SK-N-SH (cell line): ENCODE data around the gene PLA2G5. TPM values are rescaled to one million over a fixed set of nuclear protein-coding genes. Genes with fewer than 3 reads are reported as not detected.

Experiments
- CTCF ChIA-PET: fragments of 300-600, 350-600 bp; formaldehyde crosslinking; extraction: SDS; loops from one replicate; lab custom pipeline; 2021; lab: Yijun Ruan, JAX
- POLR2A ChIA-PET: fragments of 350-600 bp; sonication (Branson Sonifier 250); formaldehyde crosslinking; extraction: SDS; loops from one replicate; lab custom pipeline; 2020; ENCODE audit warnings: antibody characterized with exemption, inconsistent platforms; lab: Yijun Ruan, JAX
- DNase-seq: peaks from one replicate; pipeline ENCODE4 v3.0.0; 2012
- H2AFZ ChIP-seq: fragments of 200-600 bp; sonication (generic); 2 replicates; pipeline ENCODE4 v1.8.1; 2016; ENCODE audit warnings: antibody characterized with exemption, mild to moderate bottlenecking, low read depth
- H3F3A ChIP-seq: fragments of 200-600 bp; sonication (generic); replicated peaks from 2 replicates; pipeline ENCODE3; 2016; ENCODE audit warnings: antibody characterized with exemption, mild to moderate bottlenecking; ENCODE audit not compliant: insufficient read depth
- H3K27ac ChIP-seq, 2 experiments: fragments of 200-500 bp in 1 of 2; fragments of 200-600 bp in 1 of 2; sonication (Bioruptor generic) in 1 of 2; sonication (generic), shearing (Covaris generic) in 1 of 2; 2 replicates each; pipeline versions ENCODE4 v1.5.1 to v1.6.1; 2014 to 2016; ENCODE audit warnings: low read depth in 2 of 2, inconsistent platforms in 1 of 2, low read length in 1 of 2, mild to moderate bottlenecking in 1 of 2, mixed read lengths in 1 of 2
- H3K27me3 ChIP-seq: fragments of 200-600 bp; sonication (generic), shearing (Covaris generic); 2 replicates; pipeline ENCODE4 v1.6.1; 2016; ENCODE audit warnings: mixed run types; ENCODE audit not compliant: insufficient read depth
- H3K36me3 ChIP-seq, 2 experiments: fragments of 200-500 bp in 1 of 2; fragments of 200-600 bp in 1 of 2; sonication (Bioruptor generic) in 1 of 2; sonication (generic) in 1 of 2; replicated peaks in 1 of 2; 2 replicates each; pipeline versions ENCODE3 to v1.5.1; 2014 to 2016; ENCODE audit warnings: low read length in 1 of 2, mild to moderate bottlenecking in 1 of 2; ENCODE audit not compliant: insufficient read depth in 2 of 2, control insufficient read depth in 1 of 2
- H3K4me1 ChIP-seq, 2 experiments: fragments of 200-500 bp in 1 of 2; fragments of 200-600 bp in 1 of 2; sonication (Bioruptor generic) in 1 of 2; sonication (generic), shearing (Covaris generic) in 1 of 2; 2 replicates each; pipeline versions ENCODE4 v1.5.1 to v1.6.1; 2014 to 2016; ENCODE audit warnings: low read depth in 1 of 2, low read length in 1 of 2, mixed run types in 1 of 2; ENCODE audit not compliant: insufficient read depth in 2 of 2, control insufficient read depth in 1 of 2
- H3K4me2 ChIP-seq: fragments of 200-600 bp; sonication (generic), shearing (Covaris generic); 2 replicates; pipeline ENCODE4 v1.6.1; 2017; ENCODE audit warnings: mixed run types
- H3K4me3 ChIP-seq, 2 experiments: fragments of 200-500 bp in 1 of 2; fragments of 200-600 bp in 1 of 2; sonication (Bioruptor generic) in 1 of 2; sonication (generic), shearing (Covaris generic) in 1 of 2; 2 replicates each; pipeline versions ENCODE4 v1.5.1 to v1.8.1; 2014 to 2016; ENCODE audit warnings: low read depth in 2 of 2, inconsistent platforms in 1 of 2, low read length in 1 of 2, mild to moderate bottlenecking in 1 of 2, mixed read lengths in 1 of 2, moderate library complexity in 1 of 2
- H3K79me2 ChIP-seq: fragments of 200-600 bp; sonication (generic); 2 replicates; pipeline ENCODE4 v1.8.1; 2017; ENCODE audit warnings: mild to moderate bottlenecking; ENCODE audit not compliant: insufficient read depth
- H3K9ac ChIP-seq: fragments of 200-600 bp; sonication (generic); 2 replicates; pipeline ENCODE4 v1.6.1; 2017; ENCODE audit warnings: mixed run types
- H3K9me2 ChIP-seq: fragments of 200-600 bp; sonication (generic); 2 replicates; pipeline ENCODE4 v1.6.1; 2017; ENCODE audit warnings: mixed run types
- H3K9me3 ChIP-seq: fragments of 200-600 bp; sonication (generic); 2 replicates; pipeline ENCODE4 v1.6.1; 2017; ENCODE audit warnings: mixed run types, mild to moderate bottlenecking, moderate library complexity
- H4K20me1 ChIP-seq: fragments of 200-600 bp; sonication (generic); 2 replicates; pipeline ENCODE4 v1.6.1; 2017; ENCODE audit warnings: mild to moderate bottlenecking, mixed run types; ENCODE audit not compliant: insufficient read depth
- ELF1 ChIP-seq: IDR thresholded peaks from 2 replicates; pipeline ENCODE4 v1.4.0; 2012
- EZH2phosphoT487 ChIP-seq: fragments of 200-600 bp; sonication (generic); IDR thresholded peaks from 2 replicates; pipeline ENCODE4 v1.6.1; 2017; ENCODE audit warnings: low read depth, mixed run types, mild to moderate bottlenecking, antibody characterized with exemption, moderate library complexity, borderline replicate concordance
- FOSL2 ChIP-seq: IDR thresholded peaks from 2 replicates; pipeline ENCODE4 v1.4.0; 2012; ENCODE audit warnings: low read depth, mild to moderate bottlenecking, moderate library complexity, borderline replicate concordance
- GABPA ChIP-seq: IDR thresholded peaks from 2 replicates; pipeline ENCODE4 v1.4.0; 2012; ENCODE audit warnings: low read depth, mild to moderate bottlenecking
- GATA2 ChIP-seq: sonication (generic); formaldehyde crosslinking; IDR thresholded peaks from 2 replicates; pipeline ENCODE4 v1.5.0; 2020; ENCODE audit warnings: mild to moderate bottlenecking, missing genetic modification reagents
- NFIC ChIP-seq: IDR thresholded peaks from 2 replicates; pipeline ENCODE4 v1.4.0; 2012; ENCODE audit warnings: borderline replicate concordance
- NRF1 ChIP-seq: IDR thresholded peaks from 2 replicates; pipeline ENCODE4 v1.6.1; 2012; ENCODE audit warnings: low read depth, mild to moderate bottlenecking, low read length
- PBX3 ChIP-seq: IDR thresholded peaks from 2 replicates; pipeline ENCODE4; 2012
- POLR2AphosphoS5 ChIP-seq: IDR thresholded peaks from 2 replicates; pipeline ENCODE4 v1.6.1; 2012; ENCODE audit warnings: low read depth, low read length
- RAD21 ChIP-seq: IDR thresholded peaks from 2 replicates; pipeline ENCODE4 v1.6.1; 2012; ENCODE audit warnings: mild to moderate bottlenecking, low read length
- TAF1 ChIP-seq: IDR thresholded peaks from 2 replicates; pipeline ENCODE4 v1.6.1; 2012; ENCODE audit warnings: low read depth, mild to moderate bottlenecking, low read length, moderate library complexity, borderline replicate concordance
- TCF12 ChIP-seq: IDR thresholded peaks from 2 replicates; pipeline ENCODE4 v1.4.0; 2012
- WGBS: methylation state at CpG from one replicate; pipeline ENCODE4 v1.1.6; 2017; ENCODE audit warnings: low lambda C conversion rate; 5-methylcytosine and 5-hydroxymethylcytosine counted together
- polyA plus RNA-seq, 3 experiments: library from polyadenylated mRNA; depleted of rRNA; stranded (reverse); fragments of >200 nt; gene quantifications; 2 replicates each; pipeline ENCODE4 v1.2.3, GENCODE V29; 2012
- TF ChIP-seq, protein P1 (sequence below): IDR thresholded peaks from 2 replicates; pipeline ENCODE4 v1.4.0; 2012; ENCODE audit warnings: low read depth, borderline replicate concordance
- TF ChIP-seq, protein P2 (sequence below): IDR thresholded peaks from 2 replicates; pipeline ENCODE4 v1.6.1; 2012; ENCODE audit warnings: mild to moderate bottlenecking, low read depth, low read length, moderate library complexity

The PLA2G5 gene
- polyA plus RNA-seq, 1 of the 3 experiments (the other 2 are of a cell fraction) = not detected

- no peak for TF ChIP-seq NRF1
- no peak for TF ChIP-seq PBX3
- TF ChIP-seq TCF12 = peak; percentile 28; the same call in 1 of the 2 replicates
- TF ChIP-seq, all 33 proteins: peak for 1
- Histone ChIP-seq H3K4me1 (no peaks in the 10 kb centered on the region), H3K4me2 (no peak overlapping the region), H3K27me3 (no peaks in the 10 kb centered on the region; the same call in 1 of the 2 replicates), H3K9ac (no peak overlapping the region), H3F3A (no peaks in the 10 kb centered on the region), H3K27ac (no peak overlapping the region), H4K20me1 (no peaks in the 10 kb centered on the region), H3K9me3 (no peaks in the 10 kb centered on the region), H3K9me2 (no peaks in the 10 kb centered on the region), H3K4me3 (no peak overlapping the region), H3K36me3 (no peaks in the 10 kb centered on the region), H3K79me2 (no peaks in the 10 kb centered on the region), H2AFZ (no peak overlapping the region)
- ChIA-PET POLR2A (no interaction called here), CTCF (interaction anchor here (2.5 to 2.8 kb wide), 2 partner anchors 11 to 41 kb away, joined by 7 to 13 read pairs; no protein-coding TSS in a partner anchor)
- DNase-seq = no peak
- WGBS = 38% methylated on average over 2 of the region's 3 CpGs
Measured at GRCh38 chr1:20112279-20113000, 42.4 kb downstream of the PLA2G5 start.

- Histone ChIP-seq H3K4me3 (no peak overlapping the region), H3K4me1 (no peaks in the 10 kb centered on the region), H3K4me2 (no peak overlapping the region), H3K79me2 (no peaks in the 10 kb centered on the region), H3K27me3 (no peaks in the 10 kb centered on the region; the same call in 1 of the 2 replicates), H4K20me1 (no peaks in the 10 kb centered on the region), H3K9me2 (no peaks in the 10 kb centered on the region), H3K9ac (no peak overlapping the region), H2AFZ (no peak overlapping the region), H3K36me3 (no peaks in the 10 kb centered on the region), H3K27ac (no peak overlapping the region), H3F3A (no peaks in the 10 kb centered on the region), H3K9me3 (no peaks in the 10 kb centered on the region)
- DNase-seq = no peak
- no peak for TF ChIP-seq GATA2
- no peak for TF ChIP-seq NFIC
- no peak for TF ChIP-seq RAD21
- TF ChIP-seq, protein P1, sequence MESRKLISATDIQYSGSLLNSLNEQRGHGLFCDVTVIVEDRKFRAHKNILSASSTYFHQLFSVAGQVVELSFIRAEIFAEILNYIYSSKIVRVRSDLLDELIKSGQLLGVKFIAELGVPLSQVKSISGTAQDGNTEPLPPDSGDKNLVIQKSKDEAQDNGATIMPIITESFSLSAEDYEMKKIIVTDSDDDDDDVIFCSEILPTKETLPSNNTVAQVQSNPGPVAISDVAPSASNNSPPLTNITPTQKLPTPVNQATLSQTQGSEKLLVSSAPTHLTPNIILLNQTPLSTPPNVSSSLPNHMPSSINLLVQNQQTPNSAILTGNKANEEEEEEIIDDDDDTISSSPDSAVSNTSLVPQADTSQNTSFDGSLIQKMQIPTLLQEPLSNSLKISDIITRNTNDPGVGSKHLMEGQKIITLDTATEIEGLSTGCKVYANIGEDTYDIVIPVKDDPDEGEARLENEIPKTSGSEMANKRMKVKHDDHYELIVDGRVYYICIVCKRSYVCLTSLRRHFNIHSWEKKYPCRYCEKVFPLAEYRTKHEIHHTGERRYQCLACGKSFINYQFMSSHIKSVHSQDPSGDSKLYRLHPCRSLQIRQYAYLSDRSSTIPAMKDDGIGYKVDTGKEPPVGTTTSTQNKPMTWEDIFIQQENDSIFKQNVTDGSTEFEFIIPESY = no peak
- no peak for TF ChIP-seq FOSL2
- TF ChIP-seq TAF1 = no peak
- TF ChIP-seq, protein P2, sequence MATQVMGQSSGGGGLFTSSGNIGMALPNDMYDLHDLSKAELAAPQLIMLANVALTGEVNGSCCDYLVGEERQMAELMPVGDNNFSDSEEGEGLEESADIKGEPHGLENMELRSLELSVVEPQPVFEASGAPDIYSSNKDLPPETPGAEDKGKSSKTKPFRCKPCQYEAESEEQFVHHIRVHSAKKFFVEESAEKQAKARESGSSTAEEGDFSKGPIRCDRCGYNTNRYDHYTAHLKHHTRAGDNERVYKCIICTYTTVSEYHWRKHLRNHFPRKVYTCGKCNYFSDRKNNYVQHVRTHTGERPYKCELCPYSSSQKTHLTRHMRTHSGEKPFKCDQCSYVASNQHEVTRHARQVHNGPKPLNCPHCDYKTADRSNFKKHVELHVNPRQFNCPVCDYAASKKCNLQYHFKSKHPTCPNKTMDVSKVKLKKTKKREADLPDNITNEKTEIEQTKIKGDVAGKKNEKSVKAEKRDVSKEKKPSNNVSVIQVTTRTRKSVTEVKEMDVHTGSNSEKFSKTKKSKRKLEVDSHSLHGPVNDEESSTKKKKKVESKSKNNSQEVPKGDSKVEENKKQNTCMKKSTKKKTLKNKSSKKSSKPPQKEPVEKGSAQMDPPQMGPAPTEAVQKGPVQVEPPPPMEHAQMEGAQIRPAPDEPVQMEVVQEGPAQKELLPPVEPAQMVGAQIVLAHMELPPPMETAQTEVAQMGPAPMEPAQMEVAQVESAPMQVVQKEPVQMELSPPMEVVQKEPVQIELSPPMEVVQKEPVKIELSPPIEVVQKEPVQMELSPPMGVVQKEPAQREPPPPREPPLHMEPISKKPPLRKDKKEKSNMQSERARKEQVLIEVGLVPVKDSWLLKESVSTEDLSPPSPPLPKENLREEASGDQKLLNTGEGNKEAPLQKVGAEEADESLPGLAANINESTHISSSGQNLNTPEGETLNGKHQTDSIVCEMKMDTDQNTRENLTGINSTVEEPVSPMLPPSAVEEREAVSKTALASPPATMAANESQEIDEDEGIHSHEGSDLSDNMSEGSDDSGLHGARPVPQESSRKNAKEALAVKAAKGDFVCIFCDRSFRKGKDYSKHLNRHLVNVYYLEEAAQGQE = no peak
- TF ChIP-seq EZH2phosphoT487 = no peak
- TF ChIP-seq ELF1 = no peak
- TF ChIP-seq POLR2AphosphoS5 = no peak
- no peak for TF ChIP-seq GABPA
- ChIA-PET CTCF (interaction anchor here (0.7 to 2.8 kb wide), 8 partner anchors 10 to 379 kb away, joined by 3 to 13 read pairs (median 4); no protein-coding TSS in a partner anchor), POLR2A (no interaction called here)
- 73% methylated on average over 15 of the region's 15 CpGs for WGBS
Measured at GRCh38 chr1:20114021-20114648, 44.1 kb downstream of the PLA2G5 start.
